ENCODE measurements around the gene PSMD3. TPM values are rescaled to one million over a fixed set of nuclear protein-coding genes. Genes with fewer than 3 reads are reported as not detected.

PSMD3 gene
- total and polyA plus RNA-seq, 4 donors, result 54.3 to 136 (median 104) TPM

DNA sequence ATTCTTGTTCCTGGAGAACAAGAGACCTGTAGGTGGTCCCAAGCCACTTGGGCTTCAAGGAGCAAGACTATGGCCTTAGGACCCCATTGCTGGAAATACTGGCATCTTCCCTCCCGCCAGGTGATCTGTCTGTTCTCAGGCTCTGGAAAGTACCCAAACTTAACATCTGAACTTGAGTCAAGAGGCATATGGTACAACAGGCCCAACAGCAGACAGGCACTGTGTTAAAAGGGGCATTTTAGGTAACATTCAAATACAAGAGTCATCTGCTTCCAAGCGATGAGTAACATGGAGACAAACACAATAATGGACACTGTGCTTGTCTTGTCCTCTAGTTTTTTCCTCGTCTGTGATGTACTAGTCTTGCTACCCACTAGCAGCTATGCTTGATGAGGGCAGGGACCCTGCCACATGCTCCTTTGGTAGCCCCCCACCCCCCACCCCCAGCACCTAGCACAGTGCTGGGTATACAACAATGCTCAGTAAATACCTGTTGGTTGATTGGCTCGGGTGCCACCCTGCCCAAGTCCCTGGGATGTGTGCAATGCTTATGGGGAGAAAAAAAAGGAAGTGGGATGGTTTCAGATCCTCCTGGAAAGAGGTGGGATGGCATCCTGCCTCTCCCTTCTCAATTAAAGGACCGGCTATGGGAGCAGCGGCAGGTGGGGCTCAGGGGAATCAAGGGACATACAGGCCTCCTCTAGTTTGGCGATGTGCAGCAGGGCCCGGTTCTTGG, 54.0 kb downstream of the PSMD3 start:
- H3K9me3 ChIP-seq (ENCODE audit: control insufficient read depth, insufficient read depth, low read length), result no peaks in the 10 kb centered on the region
- 70% methylated on average over 7 of the region's 8 CpGs for WGBS (ENCODE audit: insufficient coverage)
- H3K27ac ChIP-seq (ENCODE audit: low read depth, low read length), result no peak overlapping the region

GRCh38 chr17:40035162-40035559, 54.6 kb downstream of the PSMD3 start:
- no peaks in the 10 kb centered on the region for H3K27me3 ChIP-seq (ENCODE audit: control insufficient read depth, insufficient read depth, low read length)
- no peaks in the 10 kb centered on the region for H3K9me3 ChIP-seq (ENCODE audit: control insufficient read depth, insufficient read depth, low read length)
- 11% methylated on average over 11 of the region's 12 CpGs for WGBS (ENCODE audit: insufficient coverage)
- peaks cover 12% of the 10 kb centered on the region for H3K4me1 ChIP-seq (ENCODE audit: control insufficient read depth, insufficient read depth, low read length)
- peaks cover 66% of the 10 kb centered on the region for H3K36me3 ChIP-seq (ENCODE audit: control insufficient read depth, insufficient read depth, low read length)
- no peak overlapping the region for H3K27ac ChIP-seq (ENCODE audit: low read depth, low read length)
- DNase-seq (ENCODE audit: low read depth in 4 of 6, low spot score in 6 of 6), result peak in 1 of 6 donors; percentile 29
- H3K4me3 ChIP-seq (ENCODE audit: low read depth, low read length), result no peak overlapping the region

More for the DNA sequence above, 54.0 kb downstream of the PSMD3 start:
- Histone ChIP-seq H3K36me3 (ENCODE audit: control insufficient read depth, insufficient read depth, low read length) (peaks cover 72% of the 10 kb centered on the region), H3K4me3 (ENCODE audit: low read depth, low read length) (no peak overlapping the region), H3K27me3 (ENCODE audit: control insufficient read depth, insufficient read depth, low read length) (no peaks in the 10 kb centered on the region), H3K4me1 (ENCODE audit: control insufficient read depth, insufficient read depth, low read length) (peaks cover 12% of the 10 kb centered on the region)
- no peak for DNase-seq (ENCODE audit: low read depth in 4 of 6, low spot score in 6 of 6)

DNA sequence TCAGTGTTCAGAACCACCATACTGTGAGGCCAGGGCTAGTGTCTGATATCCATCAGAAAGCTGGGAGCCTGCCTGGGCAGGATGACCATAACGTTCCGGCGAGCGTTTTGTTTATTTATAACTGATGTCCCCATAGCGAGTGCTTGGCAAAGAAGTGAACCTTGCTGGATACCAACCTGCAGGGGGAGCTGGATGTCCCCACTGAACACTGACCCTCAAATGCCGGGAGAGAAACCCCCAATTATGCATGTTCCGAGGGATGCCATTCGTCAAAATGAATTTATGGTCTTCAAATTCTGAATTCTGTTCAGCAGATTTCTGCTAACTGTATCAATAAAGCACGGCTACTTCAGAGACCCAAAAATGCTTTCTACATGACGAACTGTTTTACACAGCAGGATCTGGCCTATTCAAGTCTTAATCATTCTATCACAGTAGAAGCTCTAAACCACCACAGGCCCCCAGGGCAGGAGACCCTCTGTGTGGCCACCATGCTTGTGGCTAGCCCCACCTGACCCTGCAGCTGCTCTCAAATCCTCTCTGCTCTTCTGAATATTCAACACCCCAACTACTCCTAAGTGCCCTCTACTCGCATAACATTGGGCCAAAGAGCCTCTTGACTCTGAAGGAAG, 58.4 kb downstream of the PSMD3 start:
- H3K36me3 ChIP-seq (ENCODE audit: control insufficient read depth, insufficient read depth, low read length), result peaks cover 44% of the 10 kb centered on the region
- H3K4me3 ChIP-seq (ENCODE audit: low read depth, low read length), result no peak overlapping the region
- DNase-seq (ENCODE audit: low read depth in 4 of 6, low spot score in 6 of 6), result peak in 3 of 6 donors; percentile 41 to 79 (median 64)
- 23% methylated on average over 11 of the region's 11 CpGs for WGBS (ENCODE audit: insufficient coverage)
- H3K4me1 ChIP-seq (ENCODE audit: control insufficient read depth, insufficient read depth, low read length), result peaks cover 12% of the 10 kb centered on the region
- H3K27ac ChIP-seq (ENCODE audit: low read depth, low read length), result peak overlapping the region; percentile 50
- no peaks in the 10 kb centered on the region for H3K27me3 ChIP-seq (ENCODE audit: control insufficient read depth, insufficient read depth, low read length)
- H3K9me3 ChIP-seq (ENCODE audit: control insufficient read depth, insufficient read depth, low read length), result no peaks in the 10 kb centered on the region

DNA sequence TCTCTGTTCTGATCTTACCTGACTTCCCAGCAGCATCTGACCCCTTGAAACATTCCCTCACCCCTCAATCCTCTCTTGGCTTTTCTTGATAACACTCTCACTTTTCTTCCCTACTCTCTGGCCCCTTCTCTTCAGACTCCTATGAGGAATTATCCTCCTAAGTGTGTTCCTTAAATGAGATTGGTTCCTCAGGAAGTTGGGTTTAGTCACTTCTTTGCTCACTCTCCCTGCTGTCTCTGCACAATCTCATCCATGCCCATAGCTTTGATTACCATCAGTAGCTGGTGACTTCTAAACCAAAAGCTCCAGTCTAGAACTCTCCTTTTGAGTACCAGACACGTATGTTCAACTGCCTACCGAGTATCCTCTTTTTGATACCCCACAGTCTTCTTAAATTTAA, 60.6 kb downstream of the PSMD3 start:
- no peak overlapping the region for H3K27ac ChIP-seq (ENCODE audit: low read depth, low read length)
- H3K4me1 ChIP-seq (ENCODE audit: control insufficient read depth, insufficient read depth, low read length), result peaks cover 7% of the 10 kb centered on the region

More for the DNA sequence above, 60.6 kb downstream of the PSMD3 start:
- Histone ChIP-seq H3K36me3 (ENCODE audit: control insufficient read depth, insufficient read depth, low read length) (peaks cover 31% of the 10 kb centered on the region), H3K27me3 (ENCODE audit: control insufficient read depth, insufficient read depth, low read length) (no peaks in the 10 kb centered on the region), H3K9me3 (ENCODE audit: control insufficient read depth, insufficient read depth, low read length) (no peaks in the 10 kb centered on the region), H3K4me3 (ENCODE audit: low read depth, low read length) (no peak overlapping the region)
- WGBS (ENCODE audit: insufficient coverage), result 84% methylated on average over 2 of the region's 2 CpGs
- no peak for DNase-seq (ENCODE audit: low read depth in 4 of 6, low spot score in 6 of 6)

Small RNA genes within 50 kb of the gene (small RNA-seq; reads per million reads assigned to genes)
- gene SNORD124 (ENCODE audit: low replicate concordance), result 1,112 reads per million, percentile 99 among the genes with 10 or more reads in this experiment

Other genes with a start within 250 kb of the PSMD3 start
- gene GRB7, start 242.9 kb upstream of the PSMD3 start, total RNA-seq, result 1 to 10 TPM in 1 of 2 donors, not detected in 1; 2.6 TPM
- under 1 TPM; 0.43 to 0.54 TPM for gene GRB7, start 242.9 kb upstream of the PSMD3 start, polyA plus RNA-seq (ENCODE audit: insufficient read length in 2 of 2)
- gene IKZF3, start 116.5 kb upstream of the PSMD3 start, total RNA-seq, result under 1 TPM; 0.17 to 0.30 TPM
- gene IKZF3, start 116.5 kb upstream of the PSMD3 start, polyA plus RNA-seq (ENCODE audit: insufficient read length in 2 of 2), result under 1 TPM; 0.08 to 0.20 TPM
- gene ZPBP2, start 112.6 kb upstream of the PSMD3 start, total RNA-seq, result not detected
- not detected for gene ZPBP2, start 112.6 kb upstream of the PSMD3 start, polyA plus RNA-seq (ENCODE audit: insufficient read length in 2 of 2)
- gene GSDMB, start 62.2 kb upstream of the PSMD3 start, total RNA-seq, result 1 to 10 TPM; 7.9 to 8.8 TPM
- gene GSDMB, start 62.2 kb upstream of the PSMD3 start, polyA plus RNA-seq (ENCODE audit: insufficient read length in 2 of 2), result 10 to 100 TPM; 11.3 to 26.2 TPM
- 100 to 1,000 TPM in 1 of 2 donors, 10 to 100 TPM in 1; 42.2 to 154 TPM for gene ORMDL3, start 53.2 kb upstream of the PSMD3 start, total RNA-seq
- 10 to 100 TPM; 87.6 to 97.9 TPM for gene ORMDL3, start 53.2 kb upstream of the PSMD3 start, polyA plus RNA-seq (ENCODE audit: insufficient read length in 2 of 2)
- gene LRRC3C, start 53.1 kb upstream of the PSMD3 start, total RNA-seq, result not detected
- not detected for gene LRRC3C, start 53.1 kb upstream of the PSMD3 start, polyA plus RNA-seq (ENCODE audit: insufficient read length in 2 of 2)
- under 1 TPM in 1 of 2 donors, not detected in 1; 0.61 TPM for gene GSDMA, start 17.8 kb upstream of the PSMD3 start, total RNA-seq
- gene GSDMA, start 17.8 kb upstream of the PSMD3 start, polyA plus RNA-seq (ENCODE audit: insufficient read length in 2 of 2), result under 1 TPM; 0.19 to 0.41 TPM
- under 1 TPM in 1 of 2 donors, not detected in 1; 0.59 TPM for gene CSF3, start 34.6 kb downstream of the PSMD3 start, total RNA-seq
- not detected for gene CSF3, start 34.6 kb downstream of the PSMD3 start, polyA plus RNA-seq (ENCODE audit: insufficient read length in 2 of 2)
- gene MED24, start 73.6 kb downstream of the PSMD3 start, total RNA-seq, result 10 to 100 TPM; 50.3 to 50.7 TPM
- gene MED24, start 73.6 kb downstream of the PSMD3 start, polyA plus RNA-seq (ENCODE audit: insufficient read length in 2 of 2), result 100 to 1,000 TPM; 120 to 140 TPM
- gene THRA, start 82.2 kb downstream of the PSMD3 start, total RNA-seq, result 100 to 1,000 TPM in 1 of 2 donors, 10 to 100 TPM in 1; 80.1 to 151 TPM
- 100 to 1,000 TPM; 243 to 252 TPM for gene THRA, start 82.2 kb downstream of the PSMD3 start, polyA plus RNA-seq (ENCODE audit: insufficient read length in 2 of 2)
- 1 to 10 TPM; 3.3 to 3.5 TPM for gene NR1D1, start 119.8 kb downstream of the PSMD3 start, total RNA-seq
- gene NR1D1, start 119.8 kb downstream of the PSMD3 start, polyA plus RNA-seq (ENCODE audit: insufficient read length in 2 of 2), result 10 to 100 TPM; 11.6 to 12.4 TPM
- gene MSL1, start 141.2 kb downstream of the PSMD3 start, total RNA-seq, result 100 to 1,000 TPM in 1 of 2 donors, 10 to 100 TPM in 1; 89.4 to 121 TPM
- 100 to 1,000 TPM; 166 to 168 TPM for gene MSL1, start 141.2 kb downstream of the PSMD3 start, polyA plus RNA-seq (ENCODE audit: insufficient read length in 2 of 2)
- gene CASC3, start 159.7 kb downstream of the PSMD3 start, total RNA-seq, result 10 to 100 TPM; 52.0 to 68.4 TPM
- gene CASC3, start 159.7 kb downstream of the PSMD3 start, polyA plus RNA-seq (ENCODE audit: insufficient read length in 2 of 2), result 100 to 1,000 TPM; 122 to 133 TPM
- gene RAPGEFL1, start 196.7 kb downstream of the PSMD3 start, total RNA-seq, result 10 to 100 TPM; 10.6 to 17.7 TPM
- gene RAPGEFL1, start 196.7 kb downstream of the PSMD3 start, polyA plus RNA-seq (ENCODE audit: insufficient read length in 2 of 2), result 10 to 100 TPM; 53.0 to 77.1 TPM
- 10 to 100 TPM; 10.7 to 13.2 TPM for gene WIPF2, start 238.5 kb downstream of the PSMD3 start, total RNA-seq
- 10 to 100 TPM; 49.2 to 54.3 TPM for gene WIPF2, start 238.5 kb downstream of the PSMD3 start, polyA plus RNA-seq (ENCODE audit: insufficient read length in 2 of 2)

All from spinal cord (tissue), 10 donors.